Endothelial cell of umbilical vein (primary cell): Measurements from ENCODE around the gene GPSM1.

Experiments
- EZH2 ChIP-seq: IDR thresholded peaks from 2 replicates; pipeline ENCODE4 v1.6.1; 2012; ENCODE audit warnings: borderline replicate concordance, low read depth, mild to moderate bottlenecking, moderate library complexity, low read length, inconsistent platforms; ENCODE audit not compliant: severe bottlenecking
- FOS ChIP-seq: IDR thresholded peaks from 2 replicates; pipeline ENCODE4 v1.6.1; 2011; ENCODE audit warnings: mild to moderate bottlenecking, low read length, moderate library complexity, borderline replicate concordance; ENCODE audit not compliant: insufficient read depth
- GATA2 ChIP-seq: IDR thresholded peaks from 2 replicates; pipeline ENCODE4 v1.7.0; 2011; ENCODE audit warnings: low read depth, mild to moderate bottlenecking, moderate library complexity, mixed read lengths, low read length; ENCODE audit not compliant: insufficient read length, insufficient read depth
- MYC ChIP-seq: IDR thresholded peaks from one replicate; pipeline ENCODE4 v1.6.1; 2011; ENCODE audit warnings: mild to moderate bottlenecking, low read depth, low read length
- POLR2A ChIP-seq: IDR thresholded peaks from 2 replicates; pipeline ENCODE4 v1.6.1; 2012; ENCODE audit warnings: low read depth, mild to moderate bottlenecking, control low read depth, low read length

DNA sequence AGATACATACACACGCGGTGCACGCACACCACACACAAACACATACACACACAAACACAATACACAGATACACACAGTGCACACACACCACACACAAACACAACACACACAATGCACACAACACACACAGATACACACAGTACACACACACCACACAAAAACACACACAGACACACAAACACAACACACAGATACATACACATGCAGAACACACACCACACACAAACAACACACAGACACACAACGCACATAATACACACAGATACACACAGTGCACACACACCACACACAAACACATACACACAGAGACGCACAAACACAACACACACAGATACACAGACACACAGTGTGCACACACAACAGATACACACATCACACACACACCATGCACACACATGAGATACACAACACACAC is 17.5 kb upstream of the GPSM1 start:
- no peak for TF ChIP-seq GATA2
- TF ChIP-seq FOS = no peak
- TF ChIP-seq EZH2 = no peak
- no peak for TF ChIP-seq POLR2A
- TF ChIP-seq MYC = no peak
